GM18499 (cell line): ENCODE measurements around the gene IGSF6.
A peak's percentile ranks its signal among the peaks of the same experiment; 100 is the strongest.
"Not testable (repeated sequence)": the region's sequence is repeated elsewhere in the genome, so short reads cannot be mapped to it uniquely, and the experiment has no call there.

ENCODE experiments used
- ATAC-seq: cut with Tn5 transposase; IDR thresholded peaks from one replicate; pipeline ENCODE4 v1.9.1; 2021; ENCODE audit warnings: moderate number of reproducible peaks; ENCODE audit not compliant: insufficient read depth, unreplicated experiment

The IGSF6 gene

DNA sequence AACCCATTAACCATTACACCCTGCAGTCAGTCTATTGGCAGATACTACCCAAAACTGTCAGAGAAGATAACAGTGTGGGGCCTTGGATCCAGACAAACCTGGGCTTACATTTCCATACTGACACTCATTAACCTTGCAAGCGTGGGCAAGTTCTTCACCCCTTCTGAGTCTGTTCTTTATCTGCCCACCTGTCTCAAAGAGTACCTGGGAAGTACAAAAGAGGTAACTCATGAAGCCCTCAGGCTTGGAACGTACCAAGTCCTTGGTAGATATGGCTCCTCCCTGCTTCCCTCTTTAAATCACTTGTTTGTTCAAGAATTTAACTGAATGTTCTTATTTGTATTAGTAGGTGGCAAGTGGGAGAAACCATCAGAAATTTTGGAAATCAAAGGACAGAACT is 2.5 kb upstream of the IGSF6 start:
- ATAC-seq = no peak

DNA sequence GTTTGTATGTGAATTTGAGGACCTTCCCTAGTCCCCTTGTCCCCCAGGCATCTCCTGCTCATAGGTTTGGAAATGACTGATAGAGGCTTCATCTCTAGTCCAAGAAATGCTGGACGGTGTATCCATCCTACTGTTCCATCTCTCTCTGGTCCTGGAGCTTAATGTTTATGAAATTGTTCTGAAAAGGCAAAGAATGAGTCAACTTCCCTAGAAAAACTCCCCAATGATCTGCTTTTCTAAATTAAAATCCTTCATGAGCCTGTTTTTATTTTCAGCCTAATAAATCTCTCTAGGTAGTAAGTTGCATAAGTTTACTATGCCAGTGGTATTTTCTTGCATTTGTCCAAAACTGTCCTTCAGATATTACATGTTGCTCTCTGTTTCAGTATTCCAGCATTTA is 2.1 kb upstream of the IGSF6 start:
- no peak for ATAC-seq

- ATAC-seq = no peak
Observed at GRCh38 chr16:21653571-21653970, 1.2 kb upstream of the IGSF6 start.

- no peak for ATAC-seq
Observed at GRCh38 chr16:21651515-21651914, 893 bp downstream of the IGSF6 start.

GRCh38 chr16:21650521-21650920 is 1.9 kb downstream of the IGSF6 start:
- no peak for ATAC-seq

DNA sequence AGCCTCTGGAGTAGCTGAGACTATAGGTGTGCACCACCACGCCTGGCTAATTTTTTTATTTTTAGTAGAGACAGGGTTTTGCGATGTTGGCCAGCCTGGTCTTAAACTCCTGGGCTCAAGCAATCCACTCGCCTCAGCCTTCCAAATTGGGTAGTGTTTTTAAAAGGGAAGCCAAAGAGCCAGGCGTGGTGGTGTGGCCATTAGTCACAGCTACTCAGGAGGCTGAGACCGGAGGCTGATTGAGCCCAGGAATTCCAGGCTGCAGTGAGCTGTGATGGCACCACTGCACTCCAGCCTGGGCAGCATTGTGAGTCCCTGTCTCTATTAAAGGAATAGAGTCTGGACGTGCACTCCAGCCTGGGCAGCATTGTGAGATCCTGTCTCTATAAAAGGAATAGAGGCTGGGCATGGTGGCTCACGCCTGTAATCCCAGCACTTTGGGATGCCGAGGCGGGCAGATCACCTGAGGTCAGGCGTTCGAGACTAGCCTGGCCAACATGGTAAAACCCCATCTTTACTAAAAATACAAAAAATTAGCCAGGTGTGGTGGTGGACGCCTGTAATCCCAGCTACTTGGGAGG is 2.5 kb downstream of the IGSF6 start:
- ATAC-seq = not testable (repeated sequence)

- ATAC-seq = no peak
Observed at GRCh38 chr16:21647562-21648164, 4.7 kb downstream of the IGSF6 start.

DNA sequence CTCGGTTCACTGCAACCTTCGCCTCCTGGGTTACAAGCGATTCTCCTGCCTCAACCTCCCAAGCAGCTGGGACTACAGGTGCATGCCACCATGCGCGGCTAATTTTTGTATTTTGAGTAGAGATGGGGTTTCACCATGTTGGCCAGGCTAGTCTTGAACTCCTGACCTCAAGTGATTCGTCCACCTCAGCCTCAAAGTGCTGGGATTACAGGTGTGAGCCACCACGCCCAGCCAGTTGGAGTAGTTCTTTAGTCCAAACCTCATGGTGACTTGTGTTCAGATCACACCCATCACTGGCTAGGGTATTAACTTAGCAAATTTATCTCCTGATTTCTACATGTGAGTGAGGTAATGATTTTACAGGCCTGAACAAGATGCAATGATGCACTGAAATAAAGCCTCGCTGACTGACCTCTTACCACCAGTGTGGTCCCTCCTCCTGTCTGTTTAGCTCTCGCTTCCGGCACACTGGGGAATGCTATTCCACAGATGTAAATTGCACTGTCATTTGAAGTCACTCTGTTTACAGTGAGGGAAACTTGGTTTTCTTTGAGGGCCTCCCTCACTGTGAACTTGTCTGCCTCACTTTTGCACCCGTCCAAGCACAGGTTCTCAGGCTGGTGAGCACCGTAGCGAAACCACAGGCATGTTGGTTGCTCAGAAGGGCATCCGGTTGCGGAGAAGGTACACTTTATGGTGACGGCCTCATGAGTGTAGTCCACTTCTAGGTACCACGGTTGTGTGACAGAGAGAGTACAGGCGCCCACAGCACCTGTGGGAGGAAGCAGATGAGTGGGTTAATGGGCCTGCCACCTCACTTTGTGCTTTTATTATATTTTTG is 5.5 kb downstream of the IGSF6 start:
- ATAC-seq = peak; percentile 80

GRCh38 chr16:21646091-21646490 is 6.3 kb downstream of the IGSF6 start:
- no peak for ATAC-seq

DNA sequence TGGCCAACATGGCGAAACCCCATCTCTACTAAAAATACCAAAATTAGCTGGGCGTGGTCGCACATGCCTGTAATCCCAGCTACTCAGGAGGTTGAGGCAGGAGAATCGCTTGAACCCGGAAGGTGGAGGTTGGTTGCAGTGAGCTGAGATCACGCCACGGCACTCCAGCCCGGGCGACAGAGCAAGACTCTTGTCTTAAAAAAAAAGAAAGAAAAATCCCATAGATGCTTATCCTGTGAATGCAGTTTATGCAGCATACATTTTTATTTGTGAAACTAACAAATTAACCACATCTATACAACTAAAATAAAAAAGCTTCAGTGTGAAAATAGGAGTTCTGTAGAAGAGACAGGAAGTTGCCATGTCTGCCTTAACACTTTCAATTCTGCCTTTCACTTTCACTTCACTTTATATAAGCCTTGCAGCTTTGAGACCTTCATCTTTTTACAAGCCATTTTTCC is 7.1 kb downstream of the IGSF6 start:
- no peak for ATAC-seq

DNA sequence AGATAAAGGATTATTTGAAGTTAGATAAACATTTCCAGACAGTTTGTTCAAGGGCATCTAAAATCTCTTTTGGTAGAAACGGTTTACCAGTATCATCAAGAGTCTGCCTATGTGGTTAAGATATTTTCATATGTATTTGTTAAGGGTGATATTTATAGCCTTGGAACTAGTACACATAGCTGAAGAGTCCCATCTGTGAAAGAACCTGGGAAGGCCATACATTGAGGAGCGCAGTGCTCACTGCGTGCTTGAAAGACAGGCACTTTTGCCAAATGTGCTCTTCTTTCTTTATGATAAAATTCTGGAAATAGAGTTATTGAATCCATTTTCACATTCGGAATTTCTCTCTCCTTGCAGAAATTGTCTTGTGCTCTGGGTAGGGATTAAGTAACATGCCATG is 7.7 kb downstream of the IGSF6 start:
- no peak for ATAC-seq

DNA sequence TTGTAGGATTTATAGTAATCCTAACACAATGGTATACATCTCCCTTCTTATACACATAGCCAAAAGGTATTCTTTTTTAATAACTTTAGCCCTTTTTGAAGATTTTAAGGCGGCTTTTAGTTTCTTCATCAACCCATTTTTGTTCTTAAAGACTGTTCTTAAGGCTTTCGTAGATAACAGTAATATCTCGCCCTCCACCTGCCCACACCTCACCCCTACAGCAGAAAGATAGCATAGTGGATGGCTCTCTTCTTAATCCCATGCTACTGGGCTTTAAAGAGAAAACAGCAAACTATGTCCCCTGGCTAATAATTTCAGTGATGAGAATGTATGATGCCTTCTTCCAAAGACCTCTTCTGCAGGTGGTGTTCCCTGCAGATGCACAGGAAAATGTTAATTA is 8.6 kb downstream of the IGSF6 start:
- ATAC-seq = no peak

DNA sequence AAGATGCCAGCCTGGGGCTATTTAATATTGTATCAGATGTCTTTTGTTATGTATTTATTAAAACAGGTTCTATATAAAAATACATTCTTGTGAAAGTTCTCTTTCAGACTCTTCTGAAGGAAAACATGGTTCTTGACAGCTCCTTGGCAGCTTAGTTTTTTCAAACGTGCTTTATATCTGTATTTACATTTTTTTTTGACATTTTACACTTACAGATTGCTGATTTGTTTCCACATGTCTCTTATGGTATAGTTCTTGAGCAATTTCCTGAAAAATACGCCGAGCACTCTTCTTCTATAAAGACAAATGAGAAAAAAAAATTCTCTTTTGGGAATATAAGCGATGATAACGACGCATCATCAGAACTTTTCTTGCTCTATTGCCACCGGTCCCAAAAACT is 9.5 kb downstream of the IGSF6 start:
- ATAC-seq = no peak

DNA sequence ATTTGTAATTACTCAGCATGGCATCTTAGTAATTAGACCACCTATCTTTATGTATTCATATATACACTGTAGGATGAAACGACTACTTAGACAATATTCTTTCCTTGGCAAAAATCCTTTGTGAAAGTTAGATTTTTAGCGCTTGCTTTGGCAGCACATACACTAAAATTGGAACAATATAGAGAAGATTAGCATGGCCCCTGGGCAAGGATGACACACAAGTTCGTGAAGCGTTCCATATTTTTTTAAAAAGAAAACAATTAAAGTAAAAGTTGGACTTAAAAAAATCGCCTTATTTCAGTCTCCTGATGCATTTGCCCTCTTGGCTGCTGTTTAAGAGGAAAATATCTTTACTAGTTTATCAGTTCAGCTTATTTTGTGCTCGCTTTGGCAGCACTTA is 10.5 kb downstream of the IGSF6 start:
- no peak for ATAC-seq

- no peak for ATAC-seq
Observed at GRCh38 chr16:21639493-21639892, 12.9 kb downstream of the IGSF6 start.

- ATAC-seq = no peak
Observed at GRCh38 chr16:21638573-21638975, 13.8 kb downstream of the IGSF6 start.

DNA sequence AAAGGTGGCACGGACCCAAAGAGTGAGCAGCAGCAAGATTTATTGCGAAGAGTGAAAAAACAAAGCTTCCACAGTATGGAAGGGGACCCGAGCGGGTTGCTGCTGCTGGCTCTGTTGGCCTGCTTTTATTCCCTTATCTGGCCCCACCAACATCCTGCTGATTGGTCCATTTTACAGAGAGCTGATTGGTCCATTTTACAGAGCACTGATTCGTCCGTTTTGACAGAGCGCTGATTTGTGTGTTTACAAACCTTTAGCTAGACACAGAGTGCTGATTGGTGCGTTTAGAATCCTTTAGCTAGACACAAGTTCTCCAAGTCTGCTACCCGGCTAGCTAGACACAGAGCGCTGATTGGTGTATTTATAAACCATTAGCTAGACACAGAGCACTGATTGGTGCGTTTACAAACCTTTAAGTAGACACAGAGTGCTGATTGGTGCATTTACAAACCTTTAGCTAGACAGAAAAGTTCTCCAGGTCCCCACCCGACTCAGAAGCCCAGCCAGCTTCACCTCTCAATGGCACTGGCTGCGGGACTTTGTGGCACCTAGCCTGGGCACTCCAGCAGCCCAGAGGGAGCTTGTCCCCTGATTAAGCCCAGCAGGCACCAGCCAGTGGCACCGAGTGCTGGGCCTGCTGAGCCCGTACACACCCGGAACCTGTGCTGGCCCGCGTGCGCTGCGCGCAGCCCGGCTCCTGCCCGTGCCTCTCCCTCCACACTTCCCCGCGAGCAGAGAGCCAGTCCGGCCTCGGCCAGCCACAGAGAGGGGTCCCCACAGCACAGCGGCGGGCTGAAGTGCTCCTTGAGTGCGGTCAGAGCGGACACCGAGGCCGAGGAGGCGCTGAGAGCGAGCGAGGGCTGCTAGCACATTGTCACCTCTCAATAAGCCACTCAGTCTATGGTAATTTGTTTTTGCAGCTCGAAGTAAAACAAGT is 15.1 kb downstream of the IGSF6 start:
- ATAC-seq = no peak

- not testable (repeated sequence) for ATAC-seq
Observed at GRCh38 chr16:21635694-21636093, 16.7 kb downstream of the IGSF6 start.

DNA sequence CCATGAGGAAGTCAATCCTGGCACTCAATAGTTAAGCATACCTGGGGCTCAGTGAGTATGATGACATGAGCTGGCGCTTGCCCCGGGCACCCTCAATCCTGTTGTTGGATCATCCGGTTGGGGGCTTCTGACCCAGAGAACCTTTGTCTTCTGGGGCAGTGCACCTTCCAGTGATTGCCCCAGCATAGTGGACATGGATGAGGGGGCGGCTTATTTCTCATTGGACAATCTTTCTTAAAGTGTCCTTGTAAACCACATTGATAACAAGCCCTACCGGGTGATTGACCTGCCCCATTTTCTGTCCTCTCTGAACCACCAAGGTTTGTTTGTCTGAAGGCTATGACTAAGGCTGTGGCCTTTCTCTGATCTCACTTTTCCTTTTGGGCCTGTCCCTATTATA is 18.2 kb downstream of the IGSF6 start:
- no peak for ATAC-seq

DNA sequence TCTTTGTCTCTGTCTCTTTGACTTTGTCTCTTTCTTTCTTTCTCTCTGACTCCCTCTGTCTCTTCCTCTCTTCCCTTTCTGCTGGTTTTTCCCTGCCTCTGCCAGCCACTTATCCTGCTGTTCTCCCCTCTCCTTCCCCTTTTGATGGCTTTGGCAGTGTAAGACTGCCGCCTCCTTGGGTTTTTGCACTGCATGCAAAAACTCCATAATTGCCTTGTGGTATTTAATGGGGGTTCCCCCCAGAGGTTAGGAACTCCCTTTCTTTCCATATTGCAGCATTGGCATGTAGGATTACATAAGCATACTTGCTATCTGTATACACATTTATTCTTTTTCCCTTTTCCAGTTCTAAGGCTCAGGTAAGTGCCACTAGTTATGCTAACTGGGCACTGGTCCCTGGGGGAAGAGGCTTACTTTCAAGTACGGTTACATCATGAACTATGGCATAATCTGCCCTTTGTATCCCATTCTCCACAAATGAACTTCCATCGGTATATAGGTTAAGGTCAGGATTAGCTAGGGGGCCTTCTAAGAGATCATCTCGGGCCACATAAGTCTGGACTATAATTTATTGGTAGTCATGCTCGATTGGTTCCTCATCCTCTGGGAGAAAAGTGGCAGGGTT is 20.3 kb downstream of the IGSF6 start:
- ATAC-seq = not testable (repeated sequence)
